K562 (cell line): ENCODE measurements around the gene AURKB. TPM values are rescaled to one million over a fixed set of nuclear protein-coding genes. Genes with fewer than 3 reads are reported as not detected.
A peak's percentile ranks its signal among the peaks of the same experiment; 100 is the strongest.

ENCODE experiments used
- BDP1 ChIP-seq: IDR thresholded peaks from 3 replicates; pipeline ENCODE4 v1.6.1; 2011; ENCODE audit not compliant: insufficient read length, insufficient read depth
- CTCF ChIP-seq, 3 experiments: IDR thresholded peaks in 2 of 3; conservative IDR thresholded peaks in 1 of 3; 2 replicates each; pipeline ENCODE4 v1.5.1; 2011 to 2012; ENCODE audit warnings: low read length in 3 of 3, mild to moderate bottlenecking in 3 of 3, control low read depth in 2 of 3, improper control_type of control experiment in 1 of 3, inconsistent platforms in 1 of 3, low read depth in 1 of 3, mixed read lengths in 1 of 3, moderate library complexity in 1 of 3; ENCODE audit not compliant: insufficient read depth in 2 of 3
- E2F6 ChIP-seq, 2 experiments: IDR thresholded peaks; 2 replicates each; pipeline ENCODE4 v1.6.1; 2011; ENCODE audit warnings: borderline replicate concordance in 1 of 2, control low read depth in 1 of 2, low read depth in 1 of 2, low read length in 1 of 2, mild to moderate bottlenecking in 1 of 2, mixed read lengths in 1 of 2, moderate library complexity in 1 of 2; ENCODE audit not compliant: insufficient read depth in 1 of 2, insufficient read length in 1 of 2, poor library complexity in 1 of 2, severe bottlenecking in 1 of 2; ENCODE audit errors: extremely low read depth in 1 of 2
- ETV6 ChIP-seq, 3 experiments: fragments of 150-350 bp in 1 of 3; sonication (generic) in 1 of 3; formaldehyde crosslinking in 1 of 3; IDR thresholded peaks; 2 replicates each; pipeline versions ENCODE4 v1.6.1 to v1.8.0; 2014 to 2022; ENCODE audit warnings: borderline replicate concordance in 2 of 3, low read depth in 2 of 3, antibody characterized with exemption in 1 of 3, low read length in 1 of 3, mild to moderate bottlenecking in 1 of 3, missing genetic modification reagents in 1 of 3
- HEY1 ChIP-seq: fragments of 250-450 bp; sonication (Bioruptor Pico); IDR thresholded peaks from 2 replicates; pipeline ENCODE4 v1.5.0; 2020; ENCODE audit warnings: mild to moderate bottlenecking, moderate library complexity, borderline replicate concordance
- RBM15 ChIP-seq: fragments of 200-400 bp; formaldehyde crosslinking; IDR thresholded peaks from 2 replicates; pipeline ENCODE4 v1.6.1; 2018; ENCODE audit warnings: mild to moderate bottlenecking, low read length, moderate library complexity; ENCODE audit not compliant: insufficient read depth
- SOX6 ChIP-seq: fragments of 450-650 bp; IDR thresholded peaks from 2 replicates; pipeline ENCODE4 v1.6.1; 2014; ENCODE audit warnings: mild to moderate bottlenecking
- U2AF1 ChIP-seq: fragments of 200-400 bp; formaldehyde crosslinking; optimal IDR thresholded peaks from 2 replicates; pipeline ENCODE3; 2017; ENCODE audit warnings: mild to moderate bottlenecking, low read depth, low read length, moderate library complexity
- ZBTB33 ChIP-seq: sonication (generic); formaldehyde crosslinking; IDR thresholded peaks from 2 replicates; pipeline ENCODE4 v1.8.1; 2023; ENCODE audit warnings: mild to moderate bottlenecking, missing genetic modification reagents
- ZNF318 ChIP-seq, 2 experiments: fragments of 450-650 bp; IDR thresholded peaks; 2 replicates each; pipeline ENCODE4 v1.6.1; 2016; ENCODE audit warnings: mild to moderate bottlenecking in 2 of 2, borderline replicate concordance in 1 of 2, low read depth in 1 of 2, moderate library complexity in 1 of 2
- ZNF780A ChIP-seq: fragments of 250-450 bp; sonication (Bioruptor Pico); IDR thresholded peaks from 2 replicates; pipeline ENCODE4 v1.5.0; 2021; ENCODE audit warnings: mild to moderate bottlenecking
- polyA plus RNA-seq, 8 experiments: library from polyadenylated mRNA; depleted of rRNA in 4 of 8; stranded (reverse) in 5 of 8; unstranded in 3 of 8; fragments of >200 nt; fragmentation: Nextera tagmentation in 2 of 8; fragmentation: Illumina TruSeq in 1 of 8; extraction: Ambion mirVana in 2 of 8; extraction: Trizol in 1 of 8; gene quantifications; 2 replicates each; pipeline versions ENCODE4 v1.2.1 to v1.2.3, GENCODE V29; 2011 to 2014; ENCODE audit warnings: inconsistent platforms in 1 of 8, missing spikeins in 1 of 8
- total RNA-seq, 7 experiments: library from RNA; depleted of rRNA in 6 of 7; stranded (reverse); fragments of >200 nt in 6 of 7; fragmentation: Illumina TruSeq in 2 of 7; extraction: Trizol in 2 of 7; gene quantifications; 2 replicates each; pipeline versions ENCODE4 v1.2.1 to v1.2.3, GENCODE V29; 2011 to 2021; ENCODE audit warnings: low replicate concordance in 1 of 7

AURKB gene
- total and polyA plus RNA-seq, 9 of the 15 experiments (the other 6 are each of a cell fraction or from before 2014, with no cell fraction given): 27.2 to 114 (median 74.8) TPM

- TF ChIP-seq ZNF318 (IDR thresholded peaks at IDR 0.05; ENCODE audit: borderline replicate concordance in 1 of 2, low read depth in 1 of 2): no peak
- no peak for TF ChIP-seq CTCF (IDR thresholded peaks at IDR 0.05 in 2 of 3, conservative IDR thresholded peaks at IDR 0.05 in 1 of 3; ENCODE audit: insufficient read depth in 2 of 3, low read depth in 1 of 3, low read length in 3 of 3)
- TF ChIP-seq ETV6 (IDR thresholded peaks at IDR 0.05; ENCODE audit: borderline replicate concordance in 1 of 2, low read depth in 2 of 2, low read length in 1 of 2): 0 out of 4 replicates have a peak, but pooled peaks of 1 of the 2 experiments have one; percentile 16
- TF ChIP-seq ETV6 (CRISPR knock-in tag; IDR thresholded peaks at IDR 0.05; ENCODE audit: borderline replicate concordance): no peak
- no peak for TF ChIP-seq U2AF1
- no peak for TF ChIP-seq ZBTB33 (CRISPR knock-in tag)
- 0 out of 2 replicates have a peak, but pooled peaks have one; percentile 34 for TF ChIP-seq SOX6
- TF ChIP-seq RBM15: no peak
- no peak for TF ChIP-seq ZNF780A (CRISPR knock-in tag)
- TF ChIP-seq HEY1 (CRISPR knock-in tag): no peak
- TF ChIP-seq BDP1: peak; percentile 72
- TF ChIP-seq E2F6 (IDR thresholded peaks at IDR 0.05; ENCODE audit: borderline replicate concordance in 1 of 2, extremely low read depth in 1 of 2, insufficient read depth in 1 of 2, insufficient read length in 1 of 2, low read depth in 1 of 2, low read length in 1 of 2, poor library complexity in 1 of 2, severe bottlenecking in 1 of 2): no peak
Observed at GRCh38 chr17:8222630-8223355, 12.4 kb upstream of the AURKB start (continued).
